Endothelial cell of umbilical vein (primary cell): ENCODE results near the gene OCA2. TPM values are rescaled to one million over a fixed set of nuclear protein-coding genes. Genes with fewer than 3 reads are reported as not detected.

Experiments used
- BruUV-seq: library from RNA; stranded (reverse); fragments of 400-500 nt; replicated peaks from 2 replicates; lab custom pipeline; 2021; lab: Mats Ljungman, UMichigan
- CTCF ChIA-PET: fragments of 300-600, 350-600 bp; sonication (Branson Sonifier 250); formaldehyde crosslinking; loops from one replicate; lab custom pipeline; 2021; ENCODE audit warnings: antibody characterized with exemption, inconsistent platforms; lab: Charles Lee
- POLR2A ChIA-PET: fragments of 300-600, 350-600 bp; sonication (Branson Sonifier 250); formaldehyde crosslinking; loops from one replicate; lab custom pipeline; 2021; ENCODE audit warnings: antibody characterized with exemption, inconsistent platforms; lab: Charles Lee
- DNase-seq: peaks from one replicate; pipeline ENCODE4 v3.0.0-alpha.2; 2011; ENCODE audit warnings: low read depth, low spot score
- FAIRE-seq: peaks from 2 replicates; lab custom pipeline; 2011; peaks lifted over from hg19 to GRCh38; lab: Jason Lieb, UNC
- H2AFZ ChIP-seq: 2 replicates; pipeline ENCODE4 v1.6.0; 2012; ENCODE audit warnings: low read depth, low read length, control low read depth, inconsistent platforms
- H3K27ac ChIP-seq: 2 replicates; pipeline ENCODE4 v1.5.1; 2011; ENCODE audit warnings: low read depth, mild to moderate bottlenecking, control low read depth, low read length, moderate library complexity; ENCODE audit not compliant: insufficient read depth
- H3K27me3 ChIP-seq, 2 experiments: 2 replicates each; pipeline versions ENCODE4 v1.6.0 to v1.6.1; 2011; ENCODE audit warnings: low read length in 2 of 2, mixed read lengths in 1 of 2; ENCODE audit not compliant: control insufficient read depth in 2 of 2, insufficient read depth in 2 of 2
- H3K36me3 ChIP-seq, 2 experiments: 2 replicates in 1 of 2; 3 replicates in 1 of 2; pipeline ENCODE4 v1.5.1; 2011; ENCODE audit warnings: low read length in 2 of 2, mild to moderate bottlenecking in 1 of 2, moderate library complexity in 1 of 2; ENCODE audit not compliant: control insufficient read depth in 2 of 2, insufficient read depth in 2 of 2; ENCODE audit errors: extremely low read depth in 1 of 2
- H3K4me1 ChIP-seq: 3 replicates; pipeline ENCODE4 v1.5.1; 2011; ENCODE audit warnings: mild to moderate bottlenecking, low read length; ENCODE audit not compliant: control insufficient read depth, insufficient read depth; ENCODE audit errors: extremely low read depth
- H3K4me2 ChIP-seq: 2 replicates; pipeline ENCODE4 v1.6.1; 2011; ENCODE audit warnings: low read length, control low read depth, mixed read lengths; ENCODE audit not compliant: insufficient read depth
- H3K4me3 ChIP-seq, 3 experiments: fragments of 200-600 bp in 1 of 3; sonication (generic), shearing (Covaris generic) in 1 of 3; replicated peaks in 1 of 3; 2 replicates each; pipeline ENCODE4 v1.5.1; 2011 to 2016; ENCODE audit warnings: control low read depth in 3 of 3, low read length in 3 of 3, mild to moderate bottlenecking in 2 of 3, inconsistent platforms in 1 of 3, low read depth in 1 of 3, moderate library complexity in 1 of 3; ENCODE audit not compliant: insufficient read depth in 1 of 3
- H3K79me2 ChIP-seq: 2 replicates; pipeline ENCODE4 v1.6.0; 2012; ENCODE audit warnings: low read length, inconsistent platforms; ENCODE audit not compliant: control insufficient read depth, insufficient read depth
- H3K9ac ChIP-seq: replicated peaks from 2 replicates; pipeline ENCODE3; 2011; ENCODE audit warnings: low read length, control low read depth; ENCODE audit not compliant: insufficient read depth; ENCODE audit errors: extremely low read depth
- H3K9me1 ChIP-seq: replicated peaks from 3 replicates; pipeline ENCODE4 v1.6.0; 2011; ENCODE audit warnings: mild to moderate bottlenecking, low read length; ENCODE audit not compliant: control insufficient read depth, insufficient read depth; ENCODE audit errors: extremely low read depth
- H3K9me3 ChIP-seq: replicated peaks from 2 replicates; pipeline ENCODE4 v1.5.1; 2012; ENCODE audit warnings: low read length, inconsistent platforms; ENCODE audit not compliant: control insufficient read depth, insufficient read depth
- H4K20me1 ChIP-seq: replicated peaks from 2 replicates; pipeline ENCODE3; 2011; ENCODE audit warnings: mild to moderate bottlenecking, low read length; ENCODE audit not compliant: control insufficient read depth, insufficient read depth; ENCODE audit errors: extremely low read depth
- EZH2 ChIP-seq: IDR thresholded peaks from 2 replicates; pipeline ENCODE4 v1.6.1; 2012; ENCODE audit warnings: borderline replicate concordance, low read depth, mild to moderate bottlenecking, moderate library complexity, low read length, inconsistent platforms; ENCODE audit not compliant: severe bottlenecking
- FOS ChIP-seq: IDR thresholded peaks from 2 replicates; pipeline ENCODE4 v1.6.1; 2011; ENCODE audit warnings: mild to moderate bottlenecking, low read length, moderate library complexity, borderline replicate concordance; ENCODE audit not compliant: insufficient read depth
- GATA2 ChIP-seq: IDR thresholded peaks from 2 replicates; pipeline ENCODE4 v1.7.0; 2011; ENCODE audit warnings: low read depth, mild to moderate bottlenecking, moderate library complexity, mixed read lengths, low read length; ENCODE audit not compliant: insufficient read length, insufficient read depth
- JUN ChIP-seq: IDR thresholded peaks from 2 replicates; pipeline ENCODE4 v1.6.1; 2011; ENCODE audit warnings: borderline replicate concordance, low read depth; ENCODE audit not compliant: insufficient read length, insufficient read depth
- MYC ChIP-seq: IDR thresholded peaks from one replicate; pipeline ENCODE4 v1.6.1; 2011; ENCODE audit warnings: mild to moderate bottlenecking, low read depth, low read length
- POLR2A ChIP-seq: IDR thresholded peaks from 2 replicates; pipeline ENCODE4 v1.6.1; 2012; ENCODE audit warnings: low read depth, mild to moderate bottlenecking, control low read depth, low read length
- POLR2AphosphoS5 ChIP-seq: IDR thresholded peaks from 2 replicates; pipeline ENCODE4 v1.6.1; 2012; ENCODE audit warnings: low read depth, mild to moderate bottlenecking, control low read depth, low read length, moderate library complexity; ENCODE audit not compliant: insufficient read depth
- dilution Hi-C: fragments of 300-500 bp; cut with MboI; formaldehyde crosslinking; loops from one replicate; pipeline ENCODE4 v1.15.0; 2019; ENCODE audit warnings: low sequenced_read_pairs; ENCODE audit not compliant: extremely low pct_ligation_motif_present
- intact Hi-C: fragments of 100-400 bp; cut with micrococcal nuclease; formaldehyde crosslinking; loops from one replicate; pipeline ENCODE4 v1.10.0; 2022
- polyA plus RNA-seq, 4 experiments: library from polyadenylated mRNA; depleted of rRNA in 3 of 4; stranded (reverse) in 3 of 4; unstranded in 1 of 4; fragments of >200 nt; gene quantifications; 2 replicates each; pipeline versions ENCODE4 v1.2.1 to v1.2.3, GENCODE V29; 2011 to 2012; ENCODE audit warnings: missing spikeins in 1 of 4
- total RNA-seq: library from RNA; stranded (reverse); gene quantifications from 2 replicates; pipeline ENCODE4 v1.2.3, GENCODE V29; 2021
- TF ChIP-seq, protein P1 (sequence below), 2 donors: IDR thresholded peaks; 1 replicate in 1 of 2; 2 replicates in 1 of 2; pipeline ENCODE4 v1.5.1; 2011; ENCODE audit warnings: low read length in 2 of 2, mild to moderate bottlenecking in 2 of 2, moderate library complexity in 2 of 2, control low read depth in 1 of 2, inconsistent platforms in 1 of 2, low read depth in 1 of 2; ENCODE audit not compliant: insufficient read depth in 1 of 2; ENCODE audit errors: extremely low read depth in 1 of 2
- TF ChIP-seq, protein P2 (sequence below): IDR thresholded peaks from 2 replicates; pipeline ENCODE4 v1.6.1; 2011; ENCODE audit not compliant: insufficient read depth, insufficient read length

Gene OCA2
- total and polyA plus RNA-seq, 2 donors (not counting 3 experiments of a cell fraction or from before 2014, with no cell fraction given), result not detected

GRCh38 chr15:27752691-27753090, 346.4 kb downstream of the OCA2 start:
- no peaks in the 10 kb centered on the region for H3K9me1 ChIP-seq
- no peaks in the 10 kb centered on the region for H3K79me2 ChIP-seq
- intact Hi-C loops, result no loop called here
- FAIRE-seq (no peak), DNase-seq (no peak)
- H3K4me2 ChIP-seq, result no peak overlapping the region
- dilution Hi-C loops, result no loop called here
- TF ChIP-seq JUN, result no peak
- TF ChIP-seq, protein P1, sequence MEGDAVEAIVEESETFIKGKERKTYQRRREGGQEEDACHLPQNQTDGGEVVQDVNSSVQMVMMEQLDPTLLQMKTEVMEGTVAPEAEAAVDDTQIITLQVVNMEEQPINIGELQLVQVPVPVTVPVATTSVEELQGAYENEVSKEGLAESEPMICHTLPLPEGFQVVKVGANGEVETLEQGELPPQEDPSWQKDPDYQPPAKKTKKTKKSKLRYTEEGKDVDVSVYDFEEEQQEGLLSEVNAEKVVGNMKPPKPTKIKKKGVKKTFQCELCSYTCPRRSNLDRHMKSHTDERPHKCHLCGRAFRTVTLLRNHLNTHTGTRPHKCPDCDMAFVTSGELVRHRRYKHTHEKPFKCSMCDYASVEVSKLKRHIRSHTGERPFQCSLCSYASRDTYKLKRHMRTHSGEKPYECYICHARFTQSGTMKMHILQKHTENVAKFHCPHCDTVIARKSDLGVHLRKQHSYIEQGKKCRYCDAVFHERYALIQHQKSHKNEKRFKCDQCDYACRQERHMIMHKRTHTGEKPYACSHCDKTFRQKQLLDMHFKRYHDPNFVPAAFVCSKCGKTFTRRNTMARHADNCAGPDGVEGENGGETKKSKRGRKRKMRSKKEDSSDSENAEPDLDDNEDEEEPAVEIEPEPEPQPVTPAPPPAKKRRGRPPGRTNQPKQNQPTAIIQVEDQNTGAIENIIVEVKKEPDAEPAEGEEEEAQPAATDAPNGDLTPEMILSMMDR (IDR thresholded peaks at IDR 0.05; ENCODE audit: extremely low read depth in 1 of 2, insufficient read depth in 1 of 2, low read depth in 1 of 2, low read length in 2 of 2), result no peak
- TF ChIP-seq GATA2, result no peak
- TF ChIP-seq POLR2A, result no peak
- no peak for TF ChIP-seq MYC
- TF ChIP-seq FOS, result no peak
- no peak for TF ChIP-seq POLR2AphosphoS5
- TF ChIP-seq EZH2, result no peak
- TF ChIP-seq, protein P2, sequence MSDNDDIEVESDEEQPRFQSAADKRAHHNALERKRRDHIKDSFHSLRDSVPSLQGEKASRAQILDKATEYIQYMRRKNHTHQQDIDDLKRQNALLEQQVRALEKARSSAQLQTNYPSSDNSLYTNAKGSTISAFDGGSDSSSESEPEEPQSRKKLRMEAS, result no peak
- POLR2A ChIA-PET, result no interaction called here
- no peak overlapping the region for H3K9ac ChIP-seq
- CTCF ChIA-PET, result no interaction called here
- H3K4me1 ChIP-seq, result no peaks in the 10 kb centered on the region
- H3K27ac ChIP-seq, result no peak overlapping the region
- no TSS peak for BruUV-seq
- no peak overlapping the region for H3K4me3 ChIP-seq
- no peaks in the 10 kb centered on the region for H3K36me3 ChIP-seq
- no peaks in the 10 kb centered on the region for H3K27me3 ChIP-seq
- no peak overlapping the region for H2AFZ ChIP-seq
- H4K20me1 ChIP-seq, result no peaks in the 10 kb centered on the region
- peaks cover 9% of the 10 kb centered on the region for H3K9me3 ChIP-seq
